Measurements from ENCODE around the gene VAMP3. TPM values are rescaled to one million over a fixed set of nuclear protein-coding genes. Genes with fewer than 3 reads are reported as not detected.
A peak's percentile ranks its signal among the peaks of the same experiment; 100 is the strongest.

VAMP3 gene, protein sequence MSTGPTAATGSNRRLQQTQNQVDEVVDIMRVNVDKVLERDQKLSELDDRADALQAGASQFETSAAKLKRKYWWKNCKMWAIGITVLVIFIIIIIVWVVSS
- total RNA-seq, result 75.9 TPM
- long read RNA-seq, transcript VAMP3-201 (5 exons, 2,205 nt), result major isoform, 111 of 153 reads
- long read RNA-seq, transcript VAMP3-202 (5 exons, 954 nt), result minor isoform, 28 of 153 reads
- long read RNA-seq, partial matches to known transcripts, result 7 of 153 reads
- long read RNA-seq, other reads (novel, unspliced or antisense), result 7 of 153 reads

DNA sequence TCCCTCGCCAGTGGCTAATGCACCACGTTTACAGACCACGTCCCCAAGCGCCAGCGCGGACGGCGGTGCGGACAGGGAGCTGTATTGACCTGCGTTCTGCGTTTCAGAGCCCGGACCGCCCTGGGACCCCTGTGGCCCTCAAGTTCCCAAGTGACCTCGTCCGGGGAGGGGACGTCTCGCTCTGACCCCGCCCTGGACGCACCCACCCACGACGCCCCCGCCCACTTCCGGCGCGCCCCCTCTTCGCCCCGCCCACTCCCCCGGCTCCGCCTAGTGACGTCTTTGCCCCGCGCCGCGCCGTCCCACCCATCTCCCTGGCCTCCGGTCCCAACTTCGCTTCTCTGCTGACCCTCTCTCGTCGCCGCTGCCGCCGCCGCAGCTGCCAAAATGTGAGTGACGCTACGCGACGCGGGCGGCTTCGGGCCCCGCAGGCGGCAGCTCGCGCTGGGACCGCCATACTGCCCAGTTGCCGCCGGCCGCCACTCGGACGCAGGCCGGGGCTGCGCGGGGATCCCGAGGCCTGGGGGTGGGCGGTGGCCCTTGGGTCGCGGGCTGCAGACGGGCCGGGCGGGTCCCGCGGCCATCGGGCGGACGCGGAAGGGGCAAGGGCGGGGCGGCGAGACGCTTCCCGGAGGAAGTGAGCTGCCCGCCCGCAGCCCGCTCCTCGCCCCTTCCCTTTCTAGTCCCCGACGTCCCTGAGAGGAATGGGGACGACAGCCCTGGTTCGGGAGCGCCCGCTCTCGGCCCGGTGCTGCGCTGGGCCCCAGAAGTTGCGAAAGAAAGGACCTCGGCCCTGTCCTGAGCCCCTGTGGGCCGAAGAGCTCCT lies at the start of gene VAMP3:
VAMP3 (plus strand) TSS at position 300 of the 826 bp plus-strand sequence; CDS start at position 388, 88 bp downstream.
- Histone ChIP-seq H3K27me3 (ENCODE audit: low read depth) (no peaks in the 10 kb centered on the region), H3K4me3 (peak within 1 kb of the TSS; percentile 86), H3K27ac (replicated peaks) (peak within 1 kb of the TSS; percentile 93), H3K36me3 (peaks cover 20% of the 10 kb centered on the region), H3K4me1 (peaks cover 34% of the 10 kb centered on the region), H3K9me3 (replicated peaks) (no peaks in the 10 kb centered on the region)
- DNase-seq, result peak; percentile 93
- intact Hi-C loops (cut with micrococcal nuclease), result no loop called here
- TF ChIP-seq, protein P1, sequence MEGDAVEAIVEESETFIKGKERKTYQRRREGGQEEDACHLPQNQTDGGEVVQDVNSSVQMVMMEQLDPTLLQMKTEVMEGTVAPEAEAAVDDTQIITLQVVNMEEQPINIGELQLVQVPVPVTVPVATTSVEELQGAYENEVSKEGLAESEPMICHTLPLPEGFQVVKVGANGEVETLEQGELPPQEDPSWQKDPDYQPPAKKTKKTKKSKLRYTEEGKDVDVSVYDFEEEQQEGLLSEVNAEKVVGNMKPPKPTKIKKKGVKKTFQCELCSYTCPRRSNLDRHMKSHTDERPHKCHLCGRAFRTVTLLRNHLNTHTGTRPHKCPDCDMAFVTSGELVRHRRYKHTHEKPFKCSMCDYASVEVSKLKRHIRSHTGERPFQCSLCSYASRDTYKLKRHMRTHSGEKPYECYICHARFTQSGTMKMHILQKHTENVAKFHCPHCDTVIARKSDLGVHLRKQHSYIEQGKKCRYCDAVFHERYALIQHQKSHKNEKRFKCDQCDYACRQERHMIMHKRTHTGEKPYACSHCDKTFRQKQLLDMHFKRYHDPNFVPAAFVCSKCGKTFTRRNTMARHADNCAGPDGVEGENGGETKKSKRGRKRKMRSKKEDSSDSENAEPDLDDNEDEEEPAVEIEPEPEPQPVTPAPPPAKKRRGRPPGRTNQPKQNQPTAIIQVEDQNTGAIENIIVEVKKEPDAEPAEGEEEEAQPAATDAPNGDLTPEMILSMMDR (IDR thresholded peaks at IDR 0.05; ENCODE audit: borderline replicate concordance), result no peak

DNA sequence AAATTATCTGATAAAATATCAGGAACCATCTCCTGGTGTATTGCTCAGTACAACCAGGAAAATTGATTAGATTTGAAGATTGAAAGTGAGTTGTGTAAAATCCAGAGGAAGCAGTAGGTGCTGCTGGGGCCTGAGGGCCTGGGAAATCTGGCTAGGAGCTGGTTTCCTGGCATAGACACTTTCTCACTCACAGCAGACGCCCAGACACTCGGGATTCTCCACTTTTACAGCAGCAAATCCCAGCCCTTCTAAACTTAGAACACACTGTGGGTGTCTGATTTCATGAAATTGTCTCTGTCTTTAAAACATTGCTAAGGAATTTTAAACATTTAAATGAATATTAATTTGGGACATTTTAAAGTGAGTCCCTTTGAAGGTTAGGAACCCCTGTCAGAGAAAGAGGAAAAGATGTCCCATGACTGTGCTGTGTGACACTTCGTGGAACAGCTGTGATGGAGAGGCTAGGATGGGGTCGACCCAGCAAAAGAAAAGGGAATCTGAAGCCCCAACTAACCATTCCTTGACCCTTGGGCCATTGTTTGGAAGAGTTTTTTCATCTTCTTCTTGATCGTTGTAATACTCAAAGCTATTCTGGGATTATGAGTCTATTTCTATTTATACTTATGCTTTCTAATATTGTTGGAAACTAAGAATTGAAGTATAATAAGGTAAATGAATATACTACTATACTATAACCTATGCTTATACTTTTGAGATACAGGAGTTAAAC lies 49.0 kb upstream of the VAMP3 start:
- Histone ChIP-seq H3K27ac (replicated peaks) (peak overlapping the region; percentile 37), H3K27me3 (ENCODE audit: low read depth) (no peaks in the 10 kb centered on the region), H3K4me1 (peaks cover 55% of the 10 kb centered on the region), H3K4me3 (no peak overlapping the region), H3K36me3 (no peaks in the 10 kb centered on the region), H3K9me3 (replicated peaks) (no peaks in the 10 kb centered on the region)
- intact Hi-C loops (cut with micrococcal nuclease), result no loop called here
- TF ChIP-seq, protein P1 (IDR thresholded peaks at IDR 0.05; ENCODE audit: borderline replicate concordance), result no peak
- no peak for DNase-seq

DNA sequence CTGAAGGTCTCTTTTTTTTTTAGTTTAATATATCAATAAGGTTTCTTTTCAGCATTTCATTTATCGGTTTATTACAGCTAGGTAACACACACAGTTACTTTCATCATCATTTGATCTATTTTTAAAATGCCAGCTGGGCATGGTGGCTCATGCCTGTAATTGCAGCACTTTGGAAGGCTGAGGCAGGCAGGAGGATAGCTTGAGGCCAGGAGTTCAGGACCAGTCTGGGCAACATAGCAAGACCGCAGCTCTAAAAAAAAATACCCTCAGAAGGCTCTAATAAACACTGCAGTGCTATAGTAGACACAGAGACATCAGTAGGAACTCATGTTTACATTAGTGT lies 48.5 kb upstream of the VAMP3 start:
- H3K36me3 ChIP-seq, result no peaks in the 10 kb centered on the region
- no peak overlapping the region for H3K4me3 ChIP-seq
- H3K27me3 ChIP-seq (ENCODE audit: low read depth), result no peaks in the 10 kb centered on the region
- TF ChIP-seq, protein P1 (IDR thresholded peaks at IDR 0.05; ENCODE audit: borderline replicate concordance), result no peak
- H3K27ac ChIP-seq (replicated peaks), result peak overlapping the region; percentile 37
- no peak for DNase-seq
- intact Hi-C loops (cut with micrococcal nuclease), result no loop called here
- H3K4me1 ChIP-seq, result peaks cover 55% of the 10 kb centered on the region
- H3K9me3 ChIP-seq (replicated peaks), result no peaks in the 10 kb centered on the region

DNA sequence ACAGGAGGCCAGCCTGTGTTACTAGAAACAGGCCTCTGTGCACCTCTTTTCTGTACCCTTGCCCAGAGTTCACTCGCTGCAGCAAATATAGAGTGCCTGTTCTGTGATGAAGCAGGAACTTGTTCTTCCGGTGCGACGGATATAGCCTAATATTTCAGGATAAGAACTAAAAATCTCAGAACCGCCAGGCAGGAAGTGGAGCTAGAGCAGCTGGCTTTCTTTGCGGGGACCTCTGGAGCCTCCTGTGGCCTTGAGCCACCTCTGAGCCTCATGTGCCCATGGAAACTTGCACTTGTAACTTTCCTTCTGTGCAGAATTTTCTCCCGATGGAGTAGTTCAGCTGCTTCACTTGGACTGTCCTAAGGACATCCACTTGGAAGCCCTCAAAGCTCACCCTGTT lies 44.5 kb upstream of the VAMP3 start:
- peak overlapping the region; percentile 66 for H3K27ac ChIP-seq (replicated peaks)
- no peak for DNase-seq
- H3K36me3 ChIP-seq, result no peaks in the 10 kb centered on the region
- H3K4me1 ChIP-seq, result peaks cover 30% of the 10 kb centered on the region
- no peaks in the 10 kb centered on the region for H3K27me3 ChIP-seq (ENCODE audit: low read depth)
- intact Hi-C loops (cut with micrococcal nuclease), result no loop called here
- H3K9me3 ChIP-seq (replicated peaks), result no peaks in the 10 kb centered on the region
- TF ChIP-seq, protein P1 (IDR thresholded peaks at IDR 0.05; ENCODE audit: borderline replicate concordance), result no peak
- no peak overlapping the region for H3K4me3 ChIP-seq

DNA sequence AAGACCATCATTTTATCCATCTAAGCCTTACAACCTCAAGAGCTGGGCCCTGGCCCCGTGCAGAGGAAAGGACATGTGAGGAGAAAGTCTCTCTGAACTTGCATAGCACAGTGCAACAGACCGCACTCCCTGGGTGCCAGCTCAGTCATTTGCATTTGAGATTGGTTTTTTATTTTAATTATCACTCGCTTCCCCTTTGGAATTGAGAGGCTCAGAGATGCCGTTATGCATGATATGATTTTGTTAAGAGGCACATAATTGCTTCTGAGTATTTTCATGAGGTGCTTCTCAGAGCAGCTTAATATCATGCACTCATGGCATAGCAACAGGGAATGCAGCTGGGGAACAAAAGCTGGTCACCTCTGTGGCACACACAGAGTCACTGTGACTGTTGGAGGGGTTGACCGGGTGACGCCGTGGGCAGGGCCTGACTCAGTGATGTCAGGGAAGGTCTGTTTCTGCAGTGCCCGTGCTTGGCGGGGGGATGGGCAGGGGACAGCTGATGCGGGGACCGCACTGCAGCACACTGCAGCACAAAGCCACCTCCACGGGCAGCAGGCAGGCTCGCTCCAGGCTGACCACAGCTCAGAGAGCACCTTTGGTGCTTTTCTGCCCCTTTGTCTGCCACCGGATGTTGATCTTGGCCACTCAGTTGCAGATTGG lies 43.2 kb upstream of the VAMP3 start:
- Histone ChIP-seq H3K4me3 (no peak overlapping the region), H3K27me3 (ENCODE audit: low read depth) (no peaks in the 10 kb centered on the region), H3K9me3 (replicated peaks) (no peaks in the 10 kb centered on the region), H3K4me1 (peaks cover 17% of the 10 kb centered on the region), H3K27ac (replicated peaks) (no peak overlapping the region), H3K36me3 (no peaks in the 10 kb centered on the region)
- TF ChIP-seq, protein P1 (IDR thresholded peaks at IDR 0.05; ENCODE audit: borderline replicate concordance), result no peak
- intact Hi-C loops (cut with micrococcal nuclease), result no loop called here
- no peak for DNase-seq

All from left ventricle myocardium inferior (tissue), 1 donor.